Measurements from ENCODE around the gene C3orf52. TPM values are rescaled to one million over a fixed set of nuclear protein-coding genes. Genes with fewer than 3 reads are reported as not detected.
A peak's percentile ranks its signal among the peaks of the same experiment; 100 is the strongest.
"Not testable (repeated sequence)": the region's sequence is repeated elsewhere in the genome, so short reads cannot be mapped to it uniquely, and the experiment has no call there.

Gene C3orf52
- total RNA-seq: 11.7 and 13.3 TPM in 2 replicates

GRCh38 chr3:112086076-112086854 is at the start of gene C3orf52:
C3orf52 (plus strand) TSS chr3:112086389; CDS start chr3:112086408, 19 bp downstream.
- H3K4me1 Mint-ChIP-seq (ENCODE audit: low read depth): peaks cover 44% of the 10 kb centered on the region

GRCh38 chr3:112037194-112037593 is 49.0 kb upstream of the C3orf52 start:
- H3K27ac Mint-ChIP-seq; H3K4me1 Mint-ChIP-seq (ENCODE audit: low read depth); H3K4me3 Mint-ChIP-seq (ENCODE audit: low read depth); H3K36me3 Mint-ChIP-seq (ENCODE audit: low read depth); H3K9me3 Mint-ChIP-seq; DNase-seq (ENCODE audit: low spot score); intact Hi-C loops (cut with micrococcal nuclease): not testable (repeated sequence)
- peaks cover 11% of the 10 kb centered on the region for H3K27me3 Mint-ChIP-seq (ENCODE audit: low read depth)

More at GRCh38 chr3:112086076-112086854, at the start of gene C3orf52:
- intact Hi-C loops (cut with micrococcal nuclease): loop anchor here (1.0 to 5.0 kb wide), 2 partner anchors 11 to 39 kb away; no protein-coding TSS in a partner anchor
- Mint-ChIP-seq H3K9me3 (no peaks in the 10 kb centered on the region), H3K27ac (peak within 1 kb of the TSS; percentile 81), H3K36me3 (ENCODE audit: low read depth) (peaks cover 5% of the 10 kb centered on the region), H3K27me3 (ENCODE audit: low read depth) (peaks cover 2% of the 10 kb centered on the region), H3K4me3 (ENCODE audit: low read depth) (peak within 1 kb of the TSS; percentile 85)
- DNase-seq (ENCODE audit: low spot score): peak; percentile 67

GRCh38 chr3:112038863-112039262 is 47.3 kb upstream of the C3orf52 start:
- peaks cover 10% of the 10 kb centered on the region for H3K27me3 Mint-ChIP-seq (ENCODE audit: low read depth)

GRCh38 chr3:112041321-112041720 is 44.9 kb upstream of the C3orf52 start:
- no peak overlapping the region for H3K27ac Mint-ChIP-seq
- H3K27me3 Mint-ChIP-seq (ENCODE audit: low read depth): peaks cover 2% of the 10 kb centered on the region
- no peak overlapping the region for H3K4me3 Mint-ChIP-seq (ENCODE audit: low read depth)
- no peaks in the 10 kb centered on the region for H3K36me3 Mint-ChIP-seq (ENCODE audit: low read depth)
- no peaks in the 10 kb centered on the region for H3K4me1 Mint-ChIP-seq (ENCODE audit: low read depth)
- H3K9me3 Mint-ChIP-seq: no peaks in the 10 kb centered on the region
- intact Hi-C loops (cut with micrococcal nuclease): loop anchor here (5.0 kb wide), 1 partner anchor 324 kb away; no protein-coding TSS in a partner anchor
- no peak for DNase-seq (ENCODE audit: low spot score)

More at GRCh38 chr3:112038863-112039262, 47.3 kb upstream of the C3orf52 start:
- Mint-ChIP-seq H3K36me3 (ENCODE audit: low read depth) (no peaks in the 10 kb centered on the region), H3K9me3 (no peaks in the 10 kb centered on the region), H3K4me3 (ENCODE audit: low read depth) (no peak overlapping the region), H3K27ac (no peak overlapping the region), H3K4me1 (ENCODE audit: low read depth) (no peaks in the 10 kb centered on the region)
- intact Hi-C loops (cut with micrococcal nuclease): no loop called here
- DNase-seq (ENCODE audit: low spot score): no peak

- Mint-ChIP-seq H3K27me3 (ENCODE audit: low read depth) (peaks cover 2% of the 10 kb centered on the region), H3K4me3 (ENCODE audit: low read depth) (no peak overlapping the region), H3K4me1 (ENCODE audit: low read depth) (peaks cover 5% of the 10 kb centered on the region), H3K27ac (no peak overlapping the region), H3K9me3 (no peaks in the 10 kb centered on the region), H3K36me3 (ENCODE audit: low read depth) (no peaks in the 10 kb centered on the region)
- intact Hi-C loops (cut with micrococcal nuclease): loop anchor here (1.0 to 5.0 kb wide), 4 partner anchors 30 to 374 kb away; no protein-coding TSS in a partner anchor
- DNase-seq (ENCODE audit: low spot score): no peak
Measured at GRCh38 chr3:112042842-112043280, 43.3 kb upstream of the C3orf52 start.

GRCh38 chr3:112043621-112044201 is 42.5 kb upstream of the C3orf52 start:
- intact Hi-C loops (cut with micrococcal nuclease): loop anchor here (1.0 to 5.0 kb wide), 4 partner anchors 31 to 375 kb away; no protein-coding TSS in a partner anchor
- Mint-ChIP-seq H3K4me3 (ENCODE audit: low read depth) (no peak overlapping the region), H3K27ac (no peak overlapping the region), H3K4me1 (ENCODE audit: low read depth) (peaks cover 5% of the 10 kb centered on the region), H3K27me3 (ENCODE audit: low read depth) (peaks cover 2% of the 10 kb centered on the region), H3K9me3 (no peaks in the 10 kb centered on the region), H3K36me3 (ENCODE audit: low read depth) (no peaks in the 10 kb centered on the region)
- DNase-seq (ENCODE audit: low spot score): peak; percentile 37

- peaks cover 5% of the 10 kb centered on the region for H3K4me1 Mint-ChIP-seq (ENCODE audit: low read depth)
- no peaks in the 10 kb centered on the region for H3K27me3 Mint-ChIP-seq (ENCODE audit: low read depth)
- H3K9me3 Mint-ChIP-seq: no peaks in the 10 kb centered on the region
- no peak for DNase-seq (ENCODE audit: low spot score)
- H3K4me3 Mint-ChIP-seq (ENCODE audit: low read depth): no peak overlapping the region
- intact Hi-C loops (cut with micrococcal nuclease): loop anchor here (5.0 kb wide), 1 partner anchor 41 kb away; the partner anchor contains the start of gene C3orf52
- H3K27ac Mint-ChIP-seq: no peak overlapping the region
- H3K36me3 Mint-ChIP-seq (ENCODE audit: low read depth): no peaks in the 10 kb centered on the region
Measured at GRCh38 chr3:112046599-112046998, 39.6 kb upstream of the C3orf52 start.

GRCh38 chr3:112047264-112047663 is 38.9 kb upstream of the C3orf52 start:
- DNase-seq (ENCODE audit: low spot score): no peak
- H3K27ac Mint-ChIP-seq: no peak overlapping the region
- no peaks in the 10 kb centered on the region for H3K9me3 Mint-ChIP-seq
- H3K36me3 Mint-ChIP-seq (ENCODE audit: low read depth): no peaks in the 10 kb centered on the region
- intact Hi-C loops (cut with micrococcal nuclease): loop anchor here (5.0 kb wide), 1 partner anchor 40 kb away; the partner anchor contains the start of gene C3orf52
- H3K4me3 Mint-ChIP-seq (ENCODE audit: low read depth): no peak overlapping the region
- H3K4me1 Mint-ChIP-seq (ENCODE audit: low read depth): peaks cover 5% of the 10 kb centered on the region
- peaks cover 3% of the 10 kb centered on the region for H3K27me3 Mint-ChIP-seq (ENCODE audit: low read depth)

- DNase-seq (ENCODE audit: low spot score): no peak
- Mint-ChIP-seq H3K9me3 (no peaks in the 10 kb centered on the region), H3K27me3 (ENCODE audit: low read depth) (peaks cover 3% of the 10 kb centered on the region), H3K27ac (no peak overlapping the region), H3K4me1 (ENCODE audit: low read depth) (peaks cover 9% of the 10 kb centered on the region), H3K4me3 (ENCODE audit: low read depth) (no peak overlapping the region), H3K36me3 (ENCODE audit: low read depth) (no peaks in the 10 kb centered on the region)
- intact Hi-C loops (cut with micrococcal nuclease): loop anchor here (5.0 kb wide), 1 partner anchor 38 kb away; the partner anchor contains the start of gene C3orf52
Measured at GRCh38 chr3:112048911-112049310, 37.3 kb upstream of the C3orf52 start.

- Mint-ChIP-seq H3K9me3 (no peaks in the 10 kb centered on the region), H3K27ac (no peak overlapping the region), H3K4me3 (ENCODE audit: low read depth) (no peak overlapping the region), H3K27me3 (ENCODE audit: low read depth) (peaks cover 3% of the 10 kb centered on the region), H3K36me3 (ENCODE audit: low read depth) (no peaks in the 10 kb centered on the region), H3K4me1 (ENCODE audit: low read depth) (peaks cover 31% of the 10 kb centered on the region)
- intact Hi-C loops (cut with micrococcal nuclease): no loop called here
- no peak for DNase-seq (ENCODE audit: low spot score)
Measured at GRCh38 chr3:112053229-112053628, 33.0 kb upstream of the C3orf52 start.

GRCh38 chr3:112056451-112056929 is 29.7 kb upstream of the C3orf52 start:
- intact Hi-C loops (cut with micrococcal nuclease): loop anchor here (1.0 kb wide), 1 partner anchor 19 kb away; no protein-coding TSS in a partner anchor
- Mint-ChIP-seq H3K27ac (peak overlapping the region; percentile 15), H3K9me3 (no peaks in the 10 kb centered on the region), H3K4me1 (ENCODE audit: low read depth) (peaks cover 31% of the 10 kb centered on the region), H3K4me3 (ENCODE audit: low read depth) (peak overlapping the region; percentile 0), H3K27me3 (ENCODE audit: low read depth) (peaks cover 3% of the 10 kb centered on the region), H3K36me3 (ENCODE audit: low read depth) (no peaks in the 10 kb centered on the region)
- no peak for DNase-seq (ENCODE audit: low spot score)

GRCh38 chr3:112059497-112059896 is 26.7 kb upstream of the C3orf52 start:
- no peak for DNase-seq (ENCODE audit: low spot score)
- H3K27ac Mint-ChIP-seq: no peak overlapping the region
- no peaks in the 10 kb centered on the region for H3K9me3 Mint-ChIP-seq
- no peaks in the 10 kb centered on the region for H3K36me3 Mint-ChIP-seq (ENCODE audit: low read depth)
- H3K4me1 Mint-ChIP-seq (ENCODE audit: low read depth): peaks cover 23% of the 10 kb centered on the region
- no peaks in the 10 kb centered on the region for H3K27me3 Mint-ChIP-seq (ENCODE audit: low read depth)
- no peak overlapping the region for H3K4me3 Mint-ChIP-seq (ENCODE audit: low read depth)
- intact Hi-C loops (cut with micrococcal nuclease): no loop called here
